GM21515 (cell line): ENCODE results near the gene GSDME.

ENCODE experiments used
- ATAC-seq: cut with Tn5 transposase; IDR thresholded peaks from one replicate; pipeline ENCODE4 v1.9.1; 2021; ENCODE audit not compliant: unreplicated experiment

Gene GSDME

GRCh38 chr7:24656608-24657007 lies 100.7 kb downstream of the GSDME start:
- ATAC-seq = no peak

- no peak for ATAC-seq
Measured at GRCh38 chr7:24654305-24654704, 103.0 kb downstream of the GSDME start.

GRCh38 chr7:24653316-24654085 lies 103.8 kb downstream of the GSDME start:
- ATAC-seq = no peak

- ATAC-seq = no peak
Measured at GRCh38 chr7:24652251-24652939, 104.9 kb downstream of the GSDME start.
